HG02938 (cell line): ENCODE data around the gene WFDC13.
"Not testable (repeated sequence)": the region's sequence is repeated elsewhere in the genome, so short reads cannot be mapped to it uniquely, and the experiment has no call there.

Source experiments
- ATAC-seq: cut with Tn5 transposase; IDR thresholded peaks from one replicate; pipeline ENCODE4 v1.9.1; 2021; ENCODE audit warnings: mild to moderate bottlenecking, moderate library complexity; ENCODE audit not compliant: unreplicated experiment

The WFDC13 gene

DNA sequence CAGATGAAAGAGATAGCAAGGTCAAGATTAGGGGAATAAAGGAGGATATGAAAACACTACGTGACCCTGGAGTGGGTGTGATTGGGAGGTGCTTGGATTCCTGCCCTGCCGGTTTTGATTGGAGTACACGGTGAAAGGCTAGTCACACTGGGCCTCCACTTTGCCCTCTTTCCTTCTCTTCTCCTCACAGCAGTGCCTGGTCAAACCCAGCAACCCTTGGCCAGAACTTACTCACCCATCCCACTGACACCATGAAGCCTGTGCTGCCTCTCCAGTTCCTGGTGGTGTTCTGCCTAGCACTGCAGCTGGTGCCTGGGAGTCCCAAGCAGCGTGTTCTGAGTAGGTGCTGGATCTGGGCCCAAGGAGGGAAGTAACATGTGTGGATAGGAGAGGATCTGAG lies at the start of gene WFDC13:
Gene WFDC13 (plus strand): TSS at position 166 of the 400 bp plus-strand sequence. CDS start 86 bp downstream, at position 252.
- ATAC-seq: no peak

DNA sequence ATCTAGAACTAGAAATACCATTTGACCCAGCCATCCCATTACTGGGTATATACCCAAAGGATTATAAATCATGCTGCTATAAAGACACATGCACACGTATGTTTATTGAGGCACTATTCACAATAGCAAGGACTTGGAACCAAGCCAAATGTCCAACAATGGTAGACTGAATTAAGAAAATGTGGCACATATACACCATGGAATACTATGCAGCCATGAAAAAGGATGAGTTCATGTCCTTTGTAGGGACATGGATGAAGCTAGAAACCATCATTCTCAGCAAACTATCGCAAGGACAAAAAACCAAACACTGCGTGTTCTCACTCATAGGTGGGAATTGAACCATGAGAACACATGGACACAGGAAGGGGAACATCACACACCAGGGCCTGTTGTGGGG lies 44.8 kb upstream of the WFDC13 start:
- not testable (repeated sequence) for ATAC-seq

- ATAC-seq: no peak
These were observed 31.7 kb upstream of the WFDC13 start, which contains the start of gene WFDC11 for GRCh38 chr20:45670139-45670538. Gene WFDC11, minus strand, starts transcription at chr20:45670239. Its CDS starts 19,639 bp downstream, at chr20:45650600.

GRCh38 chr20:45672765-45673164 lies 29.1 kb upstream of the WFDC13 start:
- ATAC-seq: no peak

- no peak for ATAC-seq
These were observed 22.2 kb upstream of the WFDC13 start for GRCh38 chr20:45679650-45680049.

- no peak for ATAC-seq
These were observed 15.9 kb upstream of the WFDC13 start for GRCh38 chr20:45685896-45686295.

GRCh38 chr20:45693346-45693745 lies 8.5 kb upstream of the WFDC13 start:
- not testable (repeated sequence) for ATAC-seq

DNA sequence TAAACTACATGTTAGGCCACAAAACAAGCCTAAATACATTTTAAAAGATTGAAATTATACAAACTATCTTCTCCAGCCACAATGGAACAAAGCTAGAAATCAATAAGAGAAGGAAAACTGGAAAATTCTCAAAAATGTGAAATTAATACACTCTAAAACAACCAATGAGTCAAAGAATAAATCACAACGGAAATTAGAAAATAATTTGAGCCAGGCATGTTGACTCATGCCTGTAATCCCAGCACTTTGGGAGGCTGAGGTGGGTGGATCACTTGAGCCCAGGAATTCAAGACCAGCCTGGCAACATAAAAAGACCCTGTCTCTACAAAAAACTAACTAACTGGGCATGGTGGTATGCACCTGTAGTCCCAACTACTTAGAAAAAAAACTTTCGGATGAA lies 6.3 kb upstream of the WFDC13 start:
- ATAC-seq: no peak

DNA sequence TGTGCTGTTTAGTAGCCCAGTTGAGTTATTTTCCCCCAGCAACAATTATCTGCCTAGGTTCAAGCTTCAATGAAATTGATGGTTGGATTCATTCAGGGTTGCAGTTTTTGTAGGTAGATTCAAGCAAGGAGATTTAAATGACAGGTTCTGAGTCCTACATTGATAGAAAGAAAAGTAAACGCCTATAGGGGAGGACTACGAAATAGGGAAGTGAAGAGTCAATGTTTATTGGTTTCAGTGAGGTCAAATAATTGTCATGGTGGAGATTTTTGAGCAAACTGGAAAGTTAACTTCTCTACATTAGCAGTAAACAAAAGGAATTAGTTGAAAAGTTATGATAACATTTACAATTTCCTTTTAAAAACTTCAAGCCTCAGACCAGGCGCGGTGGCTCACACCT lies 734 bp upstream of the WFDC13 start:
- no peak for ATAC-seq

DNA sequence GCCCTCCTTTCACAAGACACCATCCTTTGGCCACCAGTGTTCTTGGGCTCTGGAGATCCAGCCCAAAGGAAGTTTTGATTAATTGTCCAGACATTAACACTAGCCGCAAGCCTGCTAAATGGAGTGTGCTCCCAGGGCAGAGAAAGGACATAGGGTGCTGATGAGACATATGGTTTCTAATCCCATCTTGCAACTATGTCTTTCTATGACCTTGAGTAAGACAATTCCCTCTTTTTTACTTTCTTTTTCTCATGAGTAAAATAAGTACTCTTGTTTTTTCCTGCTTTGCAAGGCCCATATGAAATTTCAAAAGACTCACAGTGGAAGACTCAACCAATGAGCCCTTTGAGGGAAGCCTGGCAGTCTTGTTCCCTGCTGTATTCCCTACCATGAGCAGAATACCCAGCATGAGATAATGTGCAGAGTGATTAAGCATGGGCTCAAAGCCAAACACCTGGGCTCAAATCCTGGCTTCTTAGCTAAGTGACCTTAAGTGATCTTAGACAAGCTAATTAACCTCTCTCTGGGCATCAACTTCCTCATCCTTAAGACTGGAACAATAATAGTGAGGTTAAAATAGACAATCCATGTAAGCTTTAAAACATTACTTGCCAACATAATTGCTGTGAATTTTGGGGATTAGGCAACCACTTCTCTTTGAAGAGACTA lies 3.3 kb downstream of the WFDC13 start, which contains the start of gene WFDC10B:
Gene WFDC10B (minus strand): TSS at position 51 of the 669 bp plus-strand sequence. CDS start 19,027 bp downstream, outside the sequence.
- ATAC-seq: no peak

- ATAC-seq: not testable (repeated sequence)
These were observed 14.4 kb downstream of the WFDC13 start for GRCh38 chr20:45716141-45716688.

- ATAC-seq: no peak
These were observed 20.2 kb downstream of the WFDC13 start, which contains the start of gene SPINT4 for GRCh38 chr20:45722047-45722446. Gene SPINT4, plus strand, starts transcription at chr20:45722347. Its CDS starts 21 bp downstream, at chr20:45722368.

DNA sequence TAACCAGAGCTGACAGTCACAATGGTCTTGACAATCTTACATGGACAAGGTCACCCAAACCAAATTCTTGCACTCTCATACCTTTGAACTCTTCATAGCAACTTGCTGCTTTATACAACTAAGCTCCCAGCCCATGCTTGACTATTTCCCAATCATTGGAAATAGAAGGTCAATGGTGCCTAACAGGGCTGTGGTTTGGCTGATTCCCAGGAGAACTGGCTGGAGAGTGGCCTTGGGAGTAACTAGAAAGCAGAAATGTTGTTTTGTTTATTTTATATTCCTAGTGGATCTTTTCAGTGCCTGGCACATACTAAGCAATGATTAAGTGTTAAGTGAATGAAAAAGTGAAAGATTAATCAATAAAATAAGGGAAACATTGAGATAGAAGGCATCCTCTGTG lies 23.3 kb downstream of the WFDC13 start:
- ATAC-seq: no peak

DNA sequence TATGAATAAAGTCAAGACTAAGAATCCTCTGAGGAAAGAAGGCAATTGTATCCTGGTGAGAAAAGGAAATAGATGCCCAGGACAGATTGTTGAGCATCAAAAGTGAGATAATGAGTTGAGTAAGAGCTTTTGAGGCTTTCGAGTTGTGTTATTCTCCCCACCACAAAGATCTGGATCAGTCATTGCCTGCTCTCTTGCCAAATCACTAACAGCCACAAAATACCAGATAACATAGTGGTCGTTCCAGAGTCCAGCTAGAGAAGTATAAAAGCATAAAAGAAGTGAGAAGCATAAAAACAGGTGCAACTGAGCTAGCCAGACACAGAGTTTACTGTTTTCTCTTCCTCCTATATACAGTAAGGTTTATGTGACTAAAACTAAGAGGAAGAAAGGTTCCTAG lies 25.2 kb downstream of the WFDC13 start:
- ATAC-seq: no peak

GRCh38 chr20:45732199-45732598 lies 30.4 kb downstream of the WFDC13 start:
- no peak for ATAC-seq

- no peak for ATAC-seq
These were observed 33.7 kb downstream of the WFDC13 start for GRCh38 chr20:45735552-45735951.

DNA sequence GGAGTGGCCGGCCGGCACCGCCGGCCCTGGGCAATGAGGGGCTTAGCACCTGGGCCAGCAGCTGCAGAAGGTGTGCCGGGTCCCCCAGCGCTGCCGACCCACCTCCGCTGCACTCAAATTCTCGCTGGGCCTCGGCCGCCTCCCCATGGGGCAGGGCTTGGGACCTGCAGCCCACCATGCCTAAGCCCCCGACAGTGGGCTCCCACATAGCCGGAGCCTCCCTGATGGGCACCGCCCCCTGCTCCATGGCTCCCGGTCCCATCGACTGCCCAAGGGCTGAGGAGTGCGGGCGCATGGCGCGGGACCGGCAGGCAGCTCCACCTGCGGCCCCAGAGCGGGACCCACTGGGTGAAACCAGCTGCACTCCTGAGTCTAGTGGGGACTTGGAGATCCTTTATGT lies 34.1 kb downstream of the WFDC13 start:
- no peak for ATAC-seq

GRCh38 chr20:45742596-45742995 lies 40.8 kb downstream of the WFDC13 start:
- ATAC-seq: no peak

GRCh38 chr20:45745015-45745414 lies 43.2 kb downstream of the WFDC13 start:
- ATAC-seq: no peak

DNA sequence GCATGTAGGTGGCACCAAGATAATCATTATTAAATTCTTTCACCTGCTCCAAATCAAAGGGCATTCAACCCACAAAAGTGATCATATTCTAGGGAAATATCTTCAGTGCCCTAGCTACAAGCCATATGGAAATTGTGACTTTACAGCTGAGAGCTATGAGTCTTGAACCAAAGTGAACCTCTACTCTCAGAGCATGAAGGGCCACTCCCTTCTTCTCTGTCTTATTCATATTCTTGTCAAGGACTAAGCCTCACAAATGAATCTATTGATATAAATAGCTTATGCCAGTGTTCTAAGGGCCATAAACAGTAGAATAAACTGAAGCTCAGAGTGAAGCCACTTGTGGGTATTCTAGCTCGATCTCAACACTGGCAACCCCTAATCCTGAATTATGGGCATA lies 49.9 kb downstream of the WFDC13 start:
- ATAC-seq: no peak

GRCh38 chr20:45752746-45753145 lies 50.9 kb downstream of the WFDC13 start:
- no peak for ATAC-seq

- no peak for ATAC-seq
These were observed 56.3 kb downstream of the WFDC13 start for GRCh38 chr20:45758096-45758495.
